GM23338 (cell line): ENCODE data around the gene ITGA7. TPM values are rescaled to one million over a fixed set of nuclear protein-coding genes. Genes with fewer than 3 reads are reported as not detected.

ENCODE experiments used
- ATAC-seq: fragments of 200-7000 bp; cut with Tn5 transposase; 3 replicates; pipeline ENCODE4 v1.9.1; 2020
- DNase-seq: peaks from one replicate; pipeline ENCODE4 v3.0.0-alpha.2; 2015; ENCODE audit warnings: low spot score
- H2AFZ ChIP-seq: fragments of 200-600 bp; sonication (generic); 2 replicates; pipeline ENCODE4 v1.8.0; 2016; ENCODE audit warnings: antibody characterized with exemption, mild to moderate bottlenecking, moderate library complexity
- H3F3A ChIP-seq: fragments of 200-600 bp; sonication (generic); replicated peaks from 2 replicates; pipeline ENCODE4 v1.8.0; 2017; ENCODE audit warnings: antibody characterized with exemption, mixed run types, low read depth
- H3K27ac ChIP-seq: fragments of 200-600 bp; sonication (generic); 2 replicates; pipeline ENCODE4 v1.6.1; 2016; ENCODE audit warnings: low read depth
- H3K27me3 ChIP-seq: fragments of 200-600 bp; sonication (generic); 2 replicates; pipeline ENCODE4 v1.8.0; 2016; ENCODE audit warnings: mild to moderate bottlenecking, mixed run types, moderate library complexity; ENCODE audit not compliant: insufficient read depth
- H3K36me3 ChIP-seq: fragments of 200-600 bp; sonication (generic); 2 replicates; pipeline ENCODE4 v1.8.0; 2016; ENCODE audit warnings: mild to moderate bottlenecking; ENCODE audit not compliant: insufficient read depth
- H3K4me1 ChIP-seq: fragments of 200-600 bp; sonication (generic); 2 replicates; pipeline ENCODE4 v1.8.0; 2016; ENCODE audit warnings: mild to moderate bottlenecking, moderate library complexity; ENCODE audit not compliant: insufficient read depth
- H3K4me2 ChIP-seq: fragments of 200-600 bp; sonication (generic); 2 replicates; pipeline ENCODE4 v1.7.1; 2017; ENCODE audit warnings: mixed run types
- H3K4me3 ChIP-seq: fragments of 200-600 bp; sonication (generic); 2 replicates; pipeline ENCODE4 v1.6.1; 2016; ENCODE audit warnings: mixed run types
- H3K79me2 ChIP-seq: fragments of 200-600 bp; sonication (generic); replicated peaks from 2 replicates; pipeline ENCODE4 v1.8.0; 2017; ENCODE audit warnings: mild to moderate bottlenecking; ENCODE audit not compliant: insufficient read depth
- H3K9me2 ChIP-seq: fragments of 200-600 bp; sonication (generic); 2 replicates; pipeline ENCODE4 v1.8.0; 2017; ENCODE audit not compliant: insufficient read depth
- H4K20me1 ChIP-seq: fragments of 200-600 bp; sonication (generic); replicated peaks from 2 replicates; pipeline ENCODE4 v1.8.0; 2017; ENCODE audit warnings: mild to moderate bottlenecking; ENCODE audit not compliant: insufficient read depth
- H3K27ac Mint-ChIP-seq: 2 replicates; pipeline ENCODE4 v1.8.0; 2020; ENCODE audit warnings: inconsistent platforms, mild to moderate bottlenecking, moderate library complexity, mixed read lengths
- H3K27me3 Mint-ChIP-seq: 3 replicates; pipeline ENCODE4 v1.8.0; 2022; ENCODE audit warnings: low read depth, mild to moderate bottlenecking, moderate library complexity, mixed read lengths, inconsistent platforms; ENCODE audit not compliant: insufficient read depth, poor library complexity
- H3K36me3 Mint-ChIP-seq: 3 replicates; pipeline ENCODE4 v1.8.0; 2021; ENCODE audit warnings: low read depth, mild to moderate bottlenecking, inconsistent platforms, moderate library complexity, mixed read lengths
- H3K4me1 Mint-ChIP-seq: 3 replicates; pipeline ENCODE4 v1.8.0; 2020; ENCODE audit warnings: mild to moderate bottlenecking, inconsistent platforms, mixed read lengths
- H3K4me3 Mint-ChIP-seq: 3 replicates; pipeline ENCODE4 v1.8.0; 2021; ENCODE audit warnings: moderate library complexity, mild to moderate bottlenecking, inconsistent platforms, mixed read lengths
- H3K9me3 Mint-ChIP-seq: 3 replicates; pipeline ENCODE4 v1.8.0; 2020; ENCODE audit warnings: moderate library complexity, mild to moderate bottlenecking, inconsistent platforms, mixed read lengths
- CREB1 ChIP-seq: fragments of 250-450 bp; sonication (Bioruptor Pico); IDR thresholded peaks from 2 replicates; pipeline ENCODE4 v1.5.0; 2020; ENCODE audit warnings: low read depth, mild to moderate bottlenecking, moderate library complexity
- EZH2 ChIP-seq: fragments of 200-600 bp; sonication (generic); IDR thresholded peaks from one replicate; pipeline ENCODE4 v1.8.0; 2017; ENCODE audit warnings: antibody characterized with exemption, mild to moderate bottlenecking, low read depth; ENCODE audit not compliant: unreplicated experiment
- EZH2phosphoT487 ChIP-seq: fragments of 200-600 bp; sonication (generic); IDR thresholded peaks from one replicate; pipeline ENCODE4 v1.8.1; 2018; ENCODE audit warnings: antibody characterized with exemption; ENCODE audit not compliant: unreplicated experiment
- JUNB ChIP-seq: IDR thresholded peaks from one replicate; pipeline ENCODE4 v1.6.1; 2016; ENCODE audit warnings: antibody characterized with exemption; ENCODE audit not compliant: unreplicated experiment
- NANOG ChIP-seq: IDR thresholded peaks from 2 replicates; pipeline ENCODE4 v1.6.1; 2016; ENCODE audit warnings: antibody characterized with exemption, borderline replicate concordance
- POLR2AphosphoS5 ChIP-seq: IDR thresholded peaks from 2 replicates; pipeline ENCODE4 v1.6.1; 2016; ENCODE audit warnings: antibody characterized with exemption, low read depth
- REST ChIP-seq: IDR thresholded peaks from one replicate; pipeline ENCODE4 v1.6.1; 2018; ENCODE audit warnings: antibody characterized with exemption; ENCODE audit not compliant: unreplicated experiment
- STAT1 ChIP-seq: IDR thresholded peaks from one replicate; pipeline ENCODE4 v1.6.1; 2016; ENCODE audit warnings: antibody characterized with exemption; ENCODE audit not compliant: unreplicated experiment
- ZNF114 ChIP-seq: fragments of 250-450 bp; sonication (Bioruptor Pico); IDR thresholded peaks from 2 replicates; pipeline ENCODE4 v1.5.0; 2020; ENCODE audit warnings: mild to moderate bottlenecking, moderate library complexity
- ZNF331 ChIP-seq: fragments of 250-450 bp; sonication (Bioruptor Pico); IDR thresholded peaks from 2 replicates; pipeline ENCODE4 v1.5.0; 2020; ENCODE audit warnings: low read depth, mild to moderate bottlenecking, moderate library complexity
- polyA plus RNA-seq: library from polyadenylated mRNA; unstranded; fragments of >200 nt; fragmentation: Nextera tagmentation; extraction: Ambion mirVana; gene quantifications from 2 replicates; pipeline ENCODE4 v1.2.1, GENCODE V29; 2016
- total RNA-seq: library from RNA; depleted of rRNA; stranded (reverse); fragments of >200 nt; shearing (Covaris generic); gene quantifications from 2 replicates; pipeline ENCODE4 v1.2.3, GENCODE V29; 2014
- TF ChIP-seq, protein P1 (sequence below): IDR thresholded peaks from 2 replicates; pipeline ENCODE4 v1.6.1; 2016; ENCODE audit warnings: antibody characterized with exemption
- TF ChIP-seq, protein P2 (sequence below), 2 experiments: fragments of 200-600 bp in 1 of 2; sonication (generic) in 1 of 2; conservative IDR thresholded peaks; 2 replicates each; pipeline versions ENCODE4 v1.5.1 to v1.6.1; 2016 to 2017; ENCODE audit warnings: antibody characterized with exemption in 2 of 2, low read depth in 2 of 2, mild to moderate bottlenecking in 2 of 2, moderate library complexity in 1 of 2
- TF ChIP-seq, protein P3 (sequence below): fragments of 250-450 bp; sonication (Bioruptor Pico); IDR thresholded peaks from 2 replicates; pipeline ENCODE4 v1.5.0; 2020; ENCODE audit warnings: mild to moderate bottlenecking, moderate library complexity

The ITGA7 gene
- total and polyA plus RNA-seq, 2 experiments from 2014 or later, result 20.0 to 49.1 TPM

- H3K79me2 ChIP-seq, result peaks cover 28% of the 10 kb centered on the region
- Mint-ChIP-seq H3K36me3 (peaks cover 7% of the 10 kb centered on the region; the same call in 1 of the 3 replicates), H3K27ac (no peak overlapping the region), H3K9me3 (no peaks in the 10 kb centered on the region), H3K4me1 (peaks cover 33% of the 10 kb centered on the region), H3K4me3 (no peak overlapping the region; the same call in 2 of the 3 replicates), H3K27me3 (peaks cover 23% of the 10 kb centered on the region)
- no peak for TF ChIP-seq NANOG
- TF ChIP-seq, protein P1, sequence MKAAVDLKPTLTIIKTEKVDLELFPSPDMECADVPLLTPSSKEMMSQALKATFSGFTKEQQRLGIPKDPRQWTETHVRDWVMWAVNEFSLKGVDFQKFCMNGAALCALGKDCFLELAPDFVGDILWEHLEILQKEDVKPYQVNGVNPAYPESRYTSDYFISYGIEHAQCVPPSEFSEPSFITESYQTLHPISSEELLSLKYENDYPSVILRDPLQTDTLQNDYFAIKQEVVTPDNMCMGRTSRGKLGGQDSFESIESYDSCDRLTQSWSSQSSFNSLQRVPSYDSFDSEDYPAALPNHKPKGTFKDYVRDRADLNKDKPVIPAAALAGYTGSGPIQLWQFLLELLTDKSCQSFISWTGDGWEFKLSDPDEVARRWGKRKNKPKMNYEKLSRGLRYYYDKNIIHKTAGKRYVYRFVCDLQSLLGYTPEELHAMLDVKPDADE, result no peak
- TF ChIP-seq POLR2AphosphoS5, result no peak
- TF ChIP-seq CREB1 (CRISPR knock-in tag), result no peak
- TF ChIP-seq STAT1, result no peak
- TF ChIP-seq ZNF331, result no peak
- no peak for TF ChIP-seq ZNF114 (CRISPR knock-in tag)
- no peak for TF ChIP-seq JUNB
- TF ChIP-seq, protein P2, sequence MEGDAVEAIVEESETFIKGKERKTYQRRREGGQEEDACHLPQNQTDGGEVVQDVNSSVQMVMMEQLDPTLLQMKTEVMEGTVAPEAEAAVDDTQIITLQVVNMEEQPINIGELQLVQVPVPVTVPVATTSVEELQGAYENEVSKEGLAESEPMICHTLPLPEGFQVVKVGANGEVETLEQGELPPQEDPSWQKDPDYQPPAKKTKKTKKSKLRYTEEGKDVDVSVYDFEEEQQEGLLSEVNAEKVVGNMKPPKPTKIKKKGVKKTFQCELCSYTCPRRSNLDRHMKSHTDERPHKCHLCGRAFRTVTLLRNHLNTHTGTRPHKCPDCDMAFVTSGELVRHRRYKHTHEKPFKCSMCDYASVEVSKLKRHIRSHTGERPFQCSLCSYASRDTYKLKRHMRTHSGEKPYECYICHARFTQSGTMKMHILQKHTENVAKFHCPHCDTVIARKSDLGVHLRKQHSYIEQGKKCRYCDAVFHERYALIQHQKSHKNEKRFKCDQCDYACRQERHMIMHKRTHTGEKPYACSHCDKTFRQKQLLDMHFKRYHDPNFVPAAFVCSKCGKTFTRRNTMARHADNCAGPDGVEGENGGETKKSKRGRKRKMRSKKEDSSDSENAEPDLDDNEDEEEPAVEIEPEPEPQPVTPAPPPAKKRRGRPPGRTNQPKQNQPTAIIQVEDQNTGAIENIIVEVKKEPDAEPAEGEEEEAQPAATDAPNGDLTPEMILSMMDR (conservative IDR thresholded peaks at IDR 0.05; ENCODE audit: low read depth in 2 of 2), result no peak
- no peak for TF ChIP-seq EZH2phosphoT487
- no peak for TF ChIP-seq REST
- TF ChIP-seq EZH2, result no peak
- TF ChIP-seq, protein P3, sequence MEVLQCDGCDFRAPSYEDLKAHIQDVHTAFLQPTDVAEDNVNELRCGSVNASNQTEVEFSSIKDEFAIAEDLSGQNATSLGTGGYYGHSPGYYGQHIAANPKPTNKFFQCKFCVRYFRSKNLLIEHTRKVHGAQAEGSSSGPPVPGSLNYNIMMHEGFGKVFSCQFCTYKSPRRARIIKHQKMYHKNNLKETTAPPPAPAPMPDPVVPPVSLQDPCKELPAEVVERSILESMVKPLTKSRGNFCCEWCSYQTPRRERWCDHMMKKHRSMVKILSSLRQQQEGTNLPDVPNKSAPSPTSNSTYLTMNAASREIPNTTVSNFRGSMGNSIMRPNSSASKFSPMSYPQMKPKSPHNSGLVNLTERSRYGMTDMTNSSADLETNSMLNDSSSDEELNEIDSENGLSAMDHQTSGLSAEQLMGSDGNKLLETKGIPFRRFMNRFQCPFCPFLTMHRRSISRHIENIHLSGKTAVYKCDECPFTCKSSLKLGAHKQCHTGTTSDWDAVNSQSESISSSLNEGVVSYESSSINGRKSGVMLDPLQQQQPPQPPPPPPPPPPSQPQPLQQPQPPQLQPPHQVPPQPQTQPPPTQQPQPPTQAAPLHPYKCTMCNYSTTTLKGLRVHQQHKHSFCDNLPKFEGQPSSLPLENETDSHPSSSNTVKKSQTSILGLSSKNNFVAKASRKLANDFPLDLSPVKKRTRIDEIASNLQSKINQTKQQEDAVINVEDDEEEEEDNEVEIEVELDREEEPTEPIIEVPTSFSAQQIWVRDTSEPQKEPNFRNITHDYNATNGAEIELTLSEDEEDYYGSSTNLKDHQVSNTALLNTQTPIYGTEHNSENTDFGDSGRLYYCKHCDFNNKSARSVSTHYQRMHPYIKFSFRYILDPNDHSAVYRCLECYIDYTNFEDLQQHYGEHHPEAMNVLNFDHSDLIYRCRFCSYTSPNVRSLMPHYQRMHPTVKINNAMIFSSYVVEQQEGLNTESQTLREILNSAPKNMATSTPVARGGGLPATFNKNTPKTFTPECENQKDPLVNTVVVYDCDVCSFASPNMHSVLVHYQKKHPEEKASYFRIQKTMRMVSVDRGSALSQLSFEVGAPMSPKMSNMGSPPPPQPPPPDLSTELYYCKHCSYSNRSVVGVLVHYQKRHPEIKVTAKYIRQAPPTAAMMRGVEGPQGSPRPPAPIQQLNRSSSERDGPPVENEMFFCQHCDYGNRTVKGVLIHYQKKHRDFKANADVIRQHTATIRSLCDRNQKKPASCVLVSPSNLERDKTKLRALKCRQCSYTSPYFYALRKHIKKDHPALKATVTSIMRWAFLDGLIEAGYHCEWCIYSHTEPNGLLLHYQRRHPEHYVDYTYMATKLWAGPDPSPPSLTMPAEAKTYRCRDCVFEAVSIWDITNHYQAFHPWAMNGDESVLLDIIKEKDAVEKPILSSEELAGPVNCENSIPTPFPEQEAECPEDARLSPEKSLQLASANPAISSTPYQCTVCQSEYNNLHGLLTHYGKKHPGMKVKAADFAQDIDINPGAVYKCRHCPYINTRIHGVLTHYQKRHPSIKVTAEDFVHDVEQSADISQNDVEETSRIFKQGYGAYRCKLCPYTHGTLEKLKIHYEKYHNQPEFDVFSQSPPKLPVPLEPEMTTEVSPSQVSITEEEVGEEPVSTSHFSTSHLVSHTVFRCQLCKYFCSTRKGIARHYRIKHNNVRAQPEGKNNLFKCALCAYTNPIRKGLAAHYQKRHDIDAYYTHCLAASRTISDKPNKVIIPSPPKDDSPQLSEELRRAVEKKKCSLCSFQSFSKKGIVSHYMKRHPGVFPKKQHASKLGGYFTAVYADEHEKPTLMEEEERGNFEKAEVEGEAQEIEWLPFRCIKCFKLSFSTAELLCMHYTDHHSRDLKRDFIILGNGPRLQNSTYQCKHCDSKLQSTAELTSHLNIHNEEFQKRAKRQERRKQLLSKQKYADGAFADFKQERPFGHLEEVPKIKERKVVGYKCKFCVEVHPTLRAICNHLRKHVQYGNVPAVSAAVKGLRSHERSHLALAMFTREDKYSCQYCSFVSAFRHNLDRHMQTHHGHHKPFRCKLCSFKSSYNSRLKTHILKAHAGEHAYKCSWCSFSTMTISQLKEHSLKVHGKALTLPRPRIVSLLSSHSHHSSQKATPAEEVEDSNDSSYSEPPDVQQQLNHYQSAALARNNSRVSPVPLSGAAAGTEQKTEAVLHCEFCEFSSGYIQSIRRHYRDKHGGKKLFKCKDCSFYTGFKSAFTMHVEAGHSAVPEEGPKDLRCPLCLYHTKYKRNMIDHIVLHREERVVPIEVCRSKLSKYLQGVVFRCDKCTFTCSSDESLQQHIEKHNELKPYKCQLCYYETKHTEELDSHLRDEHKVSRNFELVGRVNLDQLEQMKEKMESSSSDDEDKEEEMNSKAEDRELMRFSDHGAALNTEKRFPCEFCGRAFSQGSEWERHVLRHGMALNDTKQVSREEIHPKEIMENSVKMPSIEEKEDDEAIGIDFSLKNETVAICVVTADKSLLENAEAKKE (CRISPR knock-in tag), result no peak
- no peak overlapping the region for H2AFZ ChIP-seq
- peaks cover 19% of the 10 kb centered on the region for H3K4me1 ChIP-seq
- no peak overlapping the region for H3K4me3 ChIP-seq
- peaks cover 3% of the 10 kb centered on the region; the same call in 1 of the 2 replicates for H4K20me1 ChIP-seq
- no peaks in the 10 kb centered on the region for H3K36me3 ChIP-seq
- no peak for ATAC-seq
- H3K4me2 ChIP-seq, result no peak overlapping the region
- H3K9me2 ChIP-seq, result no peaks in the 10 kb centered on the region
- no peak for DNase-seq
- H3F3A ChIP-seq, result peaks cover 5% of the 10 kb centered on the region; the same call in 1 of the 2 replicates
- peaks cover 7% of the 10 kb centered on the region; the same call in 1 of the 2 replicates for H3K27me3 ChIP-seq
- no peak overlapping the region for H3K27ac ChIP-seq
Observed at GRCh38 chr12:55703901-55704761, 3.6 kb downstream of the ITGA7 start.
